Thoracic aorta (tissue), 2 donors: Measurements from ENCODE around the gene KRTAP10-3. TPM values are rescaled to one million over a fixed set of nuclear protein-coding genes. Genes with fewer than 3 reads are reported as not detected.

Experiments used
- ATAC-seq: fragments of 150-250 bp; one replicate; pipeline ENCODE4 v1.8.0; 2017; ENCODE audit warnings: low read depth; ENCODE audit not compliant: insufficient number of reproducible peaks, low FRiP score
- DNase-seq: peaks from one replicate; pipeline ENCODE4 v3.0.0-alpha.2; 2020; ENCODE audit warnings: low spot score
- H3K27ac ChIP-seq, 2 donors: fragments of 200-600 bp; sonication (generic); 1 replicate in 1 of 2; 2 replicates in 1 of 2; pipeline ENCODE4 v1.5.1; 2016; ENCODE audit warnings: mild to moderate bottlenecking in 2 of 2, moderate library complexity in 2 of 2
- H3K27me3 ChIP-seq: fragments of 200-600 bp; sonication (generic); replicated peaks from 2 replicates; pipeline ENCODE4 v1.6.0; 2016; ENCODE audit warnings: mild to moderate bottlenecking; ENCODE audit not compliant: insufficient read depth
- H3K36me3 ChIP-seq: fragments of 200-600 bp; sonication (generic); one replicate; pipeline ENCODE4 v1.5.1; 2016
- H3K4me1 ChIP-seq, 2 donors: fragments of 200-600 bp; sonication (generic); 1 replicate in 1 of 2; 2 replicates in 1 of 2; pipeline versions ENCODE4 v1.5.1 to v1.6.0; 2016; ENCODE audit warnings: low read depth in 2 of 2, mild to moderate bottlenecking in 1 of 2; ENCODE audit not compliant: control insufficient read depth in 1 of 2
- H3K4me3 ChIP-seq: fragments of 200-600 bp; sonication (generic); 2 replicates; pipeline ENCODE4 v1.5.1; 2016; ENCODE audit warnings: mild to moderate bottlenecking
- H3K9me3 ChIP-seq: fragments of 200-600 bp; sonication (generic); 2 replicates; pipeline ENCODE4 v1.5.1; 2016
- CTCF ChIP-seq: fragments of 200-600 bp; sonication (generic); IDR thresholded peaks from one replicate; pipeline ENCODE4 v1.5.1; 2019; ENCODE audit warnings: antibody characterized with exemption
- total RNA-seq, 2 donors: library from RNA; depleted of rRNA; stranded (reverse); fragments of >200 nt; gene quantifications; one replicate each; pipeline versions ENCODE4 v1.1.0 to v1.2.3, GENCODE V29; 2016

The KRTAP10-3 gene
- total RNA-seq, 2 donors from 2014 or later, result not detected

DNA sequence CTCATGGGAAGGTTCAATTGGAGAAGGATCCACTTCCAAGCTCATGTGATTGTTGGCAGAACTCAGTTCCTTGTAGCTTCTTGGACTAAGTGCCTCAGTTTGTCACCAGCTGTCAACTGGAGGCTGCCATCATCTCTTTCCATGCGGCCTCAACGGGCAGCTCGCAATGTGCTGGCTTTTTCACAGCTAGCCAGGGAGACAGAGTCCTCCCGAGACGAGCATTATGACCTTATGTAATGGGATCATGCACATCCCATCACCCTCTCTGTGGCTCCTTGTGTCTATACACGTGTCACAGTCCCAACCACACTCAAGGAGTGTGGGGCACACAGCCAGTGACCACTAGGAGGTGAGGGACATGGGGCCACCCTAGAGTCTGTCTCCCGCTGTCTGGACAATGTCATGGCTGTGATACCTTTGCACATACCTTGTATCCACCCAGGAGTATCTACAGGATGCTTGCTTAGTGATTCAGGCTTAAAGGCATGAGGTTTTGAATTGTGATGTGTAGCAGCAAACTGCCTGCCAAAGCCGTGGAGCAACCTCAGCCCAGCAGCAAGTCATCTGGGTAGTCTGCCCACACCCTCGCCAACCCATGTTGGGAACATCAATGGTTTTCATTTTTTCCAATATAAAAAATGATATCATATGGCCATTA, 37.6 kb upstream of the KRTAP10-3 start:
- DNase-seq (no peak), ATAC-seq (no peak)
- Histone ChIP-seq H3K27ac (no peak overlapping the region), H3K27me3 (no peaks in the 10 kb centered on the region), H3K36me3 (no peaks in the 10 kb centered on the region), H3K4me1 (no peaks in the 10 kb centered on the region), H3K4me3 (no peak overlapping the region), H3K9me3 (no peaks in the 10 kb centered on the region)
- TF ChIP-seq CTCF, result no peak

DNA sequence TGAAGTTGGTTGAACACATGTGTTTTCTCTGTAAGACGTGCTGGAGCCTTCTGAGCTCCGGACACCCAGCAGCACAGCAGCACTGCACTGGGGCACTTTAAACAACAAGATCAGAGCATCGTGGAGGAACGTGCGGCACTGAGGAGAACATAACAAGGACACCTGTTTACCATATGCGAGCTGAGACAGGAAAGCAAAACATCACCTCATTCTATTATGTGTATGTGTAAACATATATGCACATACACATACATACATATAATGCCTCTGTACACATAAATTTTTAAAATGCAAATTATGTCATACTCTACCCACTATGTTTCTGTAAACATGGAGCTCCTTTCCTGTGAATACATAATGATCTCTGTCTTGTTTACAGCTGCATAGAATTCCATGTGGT, 36.9 kb upstream of the KRTAP10-3 start:
- Histone ChIP-seq H3K4me1 (no peaks in the 10 kb centered on the region), H3K27ac (no peak overlapping the region), H3K27me3 (no peaks in the 10 kb centered on the region), H3K36me3 (no peaks in the 10 kb centered on the region), H3K9me3 (no peaks in the 10 kb centered on the region), H3K4me3 (no peak overlapping the region)
- DNase-seq (no peak), ATAC-seq (no peak)
- no peak for TF ChIP-seq CTCF

- no peaks in the 10 kb centered on the region for H3K27me3 ChIP-seq
- TF ChIP-seq CTCF, result no peak
- ATAC-seq, result no peak
- no peak overlapping the region for H3K4me3 ChIP-seq
- DNase-seq, result no peak
- no peaks in the 10 kb centered on the region for H3K36me3 ChIP-seq
- H3K4me1 ChIP-seq, result no peaks in the 10 kb centered on the region
- no peak overlapping the region for H3K27ac ChIP-seq
- H3K9me3 ChIP-seq, result no peaks in the 10 kb centered on the region
Measured at GRCh38 chr21:44594406-44594916, 35.9 kb upstream of the KRTAP10-3 start.

GRCh38 chr21:44593598-44594405, 35.2 kb upstream of the KRTAP10-3 start:
- Histone ChIP-seq H3K27ac (no peak overlapping the region), H3K36me3 (no peaks in the 10 kb centered on the region), H3K27me3 (no peaks in the 10 kb centered on the region), H3K4me3 (no peak overlapping the region), H3K9me3 (no peaks in the 10 kb centered on the region), H3K4me1 (no peaks in the 10 kb centered on the region)
- ATAC-seq (no peak), DNase-seq (no peak)
- TF ChIP-seq CTCF, result no peak
